ENCODE data around the gene SNX2.
"Not testable (repeated sequence)": the region's sequence is repeated elsewhere in the genome, so short reads cannot be mapped to it uniquely, and the experiment has no call there.

The SNX2 gene

DNA sequence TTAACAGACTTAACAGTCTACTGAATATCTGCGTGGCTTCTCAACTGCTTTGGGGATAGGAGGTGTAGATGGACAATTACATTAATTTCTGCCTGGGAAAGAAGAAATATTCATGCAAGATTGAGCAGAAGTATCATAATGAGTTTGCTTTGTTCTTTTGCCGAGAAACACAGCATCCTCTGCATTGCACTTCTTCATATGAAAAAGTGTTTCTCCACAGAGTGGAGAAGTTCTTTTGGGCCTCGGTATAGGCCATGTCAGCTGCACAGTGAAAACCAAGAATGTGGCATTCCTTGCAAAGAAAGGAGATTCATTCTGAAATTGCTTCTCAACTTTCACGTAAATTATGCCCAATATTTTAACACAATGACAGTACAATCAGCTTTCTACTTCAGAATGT is 17.6 kb upstream of the SNX2 start:
- TF ChIP-seq ZNF70 (CRISPR knock-in tag; IDR thresholded peaks at IDR 0.05), result no peak
- no peak for TF ChIP-seq ESRRG (CRISPR knock-in tag; IDR thresholded peaks at IDR 0.05)
- no peak for TF ChIP-seq ZC3H10 (CRISPR knock-in tag; IDR thresholded peaks at IDR 0.05)
- TF ChIP-seq TCF4 (CRISPR knock-in tag; IDR thresholded peaks at IDR 0.05; ENCODE audit: borderline replicate concordance), result no peak
- TF ChIP-seq OSR1 (CRISPR knock-in tag; IDR thresholded peaks at IDR 0.05), result no peak
- no peak for TF ChIP-seq ISL1 (CRISPR knock-in tag; IDR thresholded peaks at IDR 0.05)
- no peak for TF ChIP-seq ARNTL (CRISPR knock-in tag; IDR thresholded peaks at IDR 0.05; ENCODE audit: borderline replicate concordance, low read depth)
- no peak for TF ChIP-seq RARB (CRISPR knock-in tag; IDR thresholded peaks at IDR 0.05)
- ATAC-seq, result no peak

DNA sequence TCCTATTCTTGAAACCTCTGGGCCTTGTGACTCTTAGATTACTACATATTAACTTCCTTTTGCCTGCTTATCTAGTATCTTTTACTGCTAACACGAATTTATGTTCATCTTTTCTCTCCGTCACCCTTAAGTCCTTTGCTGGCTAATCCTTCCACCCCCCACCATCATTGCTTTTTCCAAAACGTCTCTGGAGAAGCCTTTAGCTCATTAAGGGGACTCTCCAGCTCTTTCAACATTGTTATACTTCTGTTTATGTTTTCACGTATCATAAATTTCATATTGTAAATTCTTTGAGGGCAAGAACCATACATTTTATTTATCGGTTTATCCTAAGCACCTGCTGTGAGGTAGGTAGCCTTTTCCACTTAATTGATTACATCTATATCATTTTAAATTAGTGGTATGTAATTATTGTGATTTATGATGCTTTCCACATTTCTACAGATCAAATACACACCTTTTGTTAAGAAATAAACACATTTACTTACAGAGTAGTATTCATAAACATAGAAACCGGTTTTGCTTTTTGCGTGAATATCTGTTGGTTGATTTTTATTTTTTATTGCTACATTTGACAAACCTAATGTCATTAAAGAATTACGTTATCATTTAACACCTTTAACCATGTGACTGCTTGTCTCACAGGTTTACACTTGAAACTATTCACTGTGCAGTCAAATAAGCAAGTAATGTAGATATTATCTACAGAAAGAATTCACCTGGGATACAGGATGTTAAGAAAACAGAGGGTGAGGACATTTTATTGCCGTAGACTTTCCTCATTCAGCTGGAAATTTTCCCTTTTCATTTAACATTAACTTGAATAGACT is 15.4 kb upstream of the SNX2 start:
- ATAC-seq, result no peak
- no peak for TF ChIP-seq ZFP30 (CRISPR knock-in tag; IDR thresholded peaks at IDR 0.05)
- no peak for TF ChIP-seq TCF4 (CRISPR knock-in tag; IDR thresholded peaks at IDR 0.05; ENCODE audit: borderline replicate concordance)
- no peak for TF ChIP-seq RARB (CRISPR knock-in tag; IDR thresholded peaks at IDR 0.05)
- TF ChIP-seq ZNF70 (CRISPR knock-in tag; IDR thresholded peaks at IDR 0.05), result no peak

DNA sequence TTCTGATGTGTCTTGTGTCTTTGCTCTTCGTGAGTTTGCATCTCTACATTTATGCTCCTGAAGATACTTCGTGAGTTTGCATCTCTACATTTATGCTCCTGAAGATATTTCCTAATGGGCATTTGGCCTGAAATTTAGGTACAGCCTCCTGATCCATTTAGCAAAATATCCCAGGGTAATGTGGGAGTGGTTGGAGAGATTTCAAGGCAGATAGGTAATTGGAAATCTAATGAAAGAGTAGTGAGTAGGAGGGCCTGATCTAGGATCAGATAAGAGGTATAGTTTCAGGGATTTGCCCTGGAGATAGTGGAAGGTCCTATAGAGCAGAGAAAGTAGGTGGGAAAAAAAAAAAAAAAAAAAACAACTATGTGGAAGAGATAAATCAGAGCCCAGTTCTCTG is 14.6 kb upstream of the SNX2 start:
- ATAC-seq, result no peak
- TF ChIP-seq ZFP30 (CRISPR knock-in tag; IDR thresholded peaks at IDR 0.05), result no peak
- TF ChIP-seq ZNF70 (CRISPR knock-in tag; IDR thresholded peaks at IDR 0.05), result no peak
- TF ChIP-seq SNAI2 (CRISPR knock-in tag; IDR thresholded peaks at IDR 0.05), result no peak
- TF ChIP-seq ZNF8 (CRISPR knock-in tag; IDR thresholded peaks at IDR 0.05), result no peak
- no peak for TF ChIP-seq ZFP3 (CRISPR knock-in tag; IDR thresholded peaks at IDR 0.05)
- TF ChIP-seq, protein P1, sequence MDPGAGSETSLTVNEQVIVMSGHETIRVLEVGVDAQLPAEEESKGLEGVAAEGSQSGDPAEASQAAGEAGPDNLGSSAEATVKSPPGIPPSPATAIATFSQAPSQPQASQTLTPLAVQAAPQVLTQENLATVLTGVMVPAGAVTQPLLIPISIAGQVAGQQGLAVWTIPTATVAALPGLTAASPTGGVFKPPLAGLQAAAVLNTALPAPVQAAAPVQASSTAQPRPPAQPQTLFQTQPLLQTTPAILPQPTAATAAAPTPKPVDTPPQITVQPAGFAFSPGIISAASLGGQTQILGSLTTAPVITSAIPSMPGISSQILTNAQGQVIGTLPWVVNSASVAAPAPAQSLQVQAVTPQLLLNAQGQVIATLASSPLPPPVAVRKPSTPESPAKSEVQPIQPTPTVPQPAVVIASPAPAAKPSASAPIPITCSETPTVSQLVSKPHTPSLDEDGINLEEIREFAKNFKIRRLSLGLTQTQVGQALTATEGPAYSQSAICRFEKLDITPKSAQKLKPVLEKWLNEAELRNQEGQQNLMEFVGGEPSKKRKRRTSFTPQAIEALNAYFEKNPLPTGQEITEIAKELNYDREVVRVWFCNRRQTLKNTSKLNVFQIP (CRISPR knock-in tag; IDR thresholded peaks at IDR 0.05; ENCODE audit: borderline replicate concordance, low read depth), result no peak
- TF ChIP-seq, protein P2, sequence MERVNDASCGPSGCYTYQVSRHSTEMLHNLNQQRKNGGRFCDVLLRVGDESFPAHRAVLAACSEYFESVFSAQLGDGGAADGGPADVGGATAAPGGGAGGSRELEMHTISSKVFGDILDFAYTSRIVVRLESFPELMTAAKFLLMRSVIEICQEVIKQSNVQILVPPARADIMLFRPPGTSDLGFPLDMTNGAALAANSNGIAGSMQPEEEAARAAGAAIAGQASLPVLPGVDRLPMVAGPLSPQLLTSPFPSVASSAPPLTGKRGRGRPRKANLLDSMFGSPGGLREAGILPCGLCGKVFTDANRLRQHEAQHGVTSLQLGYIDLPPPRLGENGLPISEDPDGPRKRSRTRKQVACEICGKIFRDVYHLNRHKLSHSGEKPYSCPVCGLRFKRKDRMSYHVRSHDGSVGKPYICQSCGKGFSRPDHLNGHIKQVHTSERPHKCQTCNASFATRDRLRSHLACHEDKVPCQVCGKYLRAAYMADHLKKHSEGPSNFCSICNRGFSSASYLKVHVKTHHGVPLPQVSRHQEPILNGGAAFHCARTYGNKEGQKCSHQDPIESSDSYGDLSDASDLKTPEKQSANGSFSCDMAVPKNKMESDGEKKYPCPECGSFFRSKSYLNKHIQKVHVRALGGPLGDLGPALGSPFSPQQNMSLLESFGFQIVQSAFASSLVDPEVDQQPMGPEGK (CRISPR knock-in tag; IDR thresholded peaks at IDR 0.05; ENCODE audit: borderline replicate concordance), result no peak
- TF ChIP-seq OSR1 (CRISPR knock-in tag; IDR thresholded peaks at IDR 0.05), result no peak
- TF ChIP-seq, protein P3, sequence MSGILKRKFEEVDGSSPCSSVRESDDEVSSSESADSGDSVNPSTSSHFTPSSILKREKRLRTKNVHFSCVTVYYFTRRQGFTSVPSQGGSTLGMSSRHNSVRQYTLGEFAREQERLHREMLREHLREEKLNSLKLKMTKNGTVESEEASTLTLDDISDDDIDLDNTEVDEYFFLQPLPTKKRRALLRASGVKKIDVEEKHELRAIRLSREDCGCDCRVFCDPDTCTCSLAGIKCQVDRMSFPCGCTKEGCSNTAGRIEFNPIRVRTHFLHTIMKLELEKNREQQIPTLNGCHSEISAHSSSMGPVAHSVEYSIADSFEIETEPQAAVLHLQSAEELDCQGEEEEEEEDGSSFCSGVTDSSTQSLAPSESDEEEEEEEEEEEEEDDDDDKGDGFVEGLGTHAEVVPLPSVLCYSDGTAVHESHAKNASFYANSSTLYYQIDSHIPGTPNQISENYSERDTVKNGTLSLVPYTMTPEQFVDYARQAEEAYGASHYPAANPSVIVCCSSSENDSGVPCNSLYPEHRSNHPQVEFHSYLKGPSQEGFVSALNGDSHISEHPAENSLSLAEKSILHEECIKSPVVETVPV (CRISPR knock-in tag; IDR thresholded peaks at IDR 0.05), result no peak
- no peak for TF ChIP-seq TOX (CRISPR knock-in tag; IDR thresholded peaks at IDR 0.05; ENCODE audit: borderline replicate concordance)

- TF ChIP-seq RARB (CRISPR knock-in tag; IDR thresholded peaks at IDR 0.05) (no peak), ZC3H10 (CRISPR knock-in tag; IDR thresholded peaks at IDR 0.05) (no peak), ISL1 (CRISPR knock-in tag; IDR thresholded peaks at IDR 0.05) (no peak), BACH2 (CRISPR knock-in tag; IDR thresholded peaks at IDR 0.05; ENCODE audit: borderline replicate concordance) (no peak), ZFP30 (CRISPR knock-in tag; IDR thresholded peaks at IDR 0.05) (no peak), ESRRG (CRISPR knock-in tag; IDR thresholded peaks at IDR 0.05) (no peak), CREB5 (CRISPR knock-in tag; IDR thresholded peaks at IDR 0.05; ENCODE audit: low read depth) (no peak), TCF4 (CRISPR knock-in tag; IDR thresholded peaks at IDR 0.05; ENCODE audit: borderline replicate concordance) (no peak)
- TF ChIP-seq, protein P2 (CRISPR knock-in tag; IDR thresholded peaks at IDR 0.05; ENCODE audit: borderline replicate concordance), result no peak
- TF ChIP-seq, protein P1 (CRISPR knock-in tag; IDR thresholded peaks at IDR 0.05; ENCODE audit: borderline replicate concordance, low read depth), result no peak
- no peak for ATAC-seq
Measured at GRCh38 chr5:122761115-122761514, 13.8 kb upstream of the SNX2 start.

- not testable (repeated sequence) for ATAC-seq
Measured at GRCh38 chr5:122761896-122762295, 13.0 kb upstream of the SNX2 start.
